HG03135 (cell line): ENCODE results near the gene TXNDC11.

ENCODE experiments used
- ATAC-seq: cut with Tn5 transposase; IDR thresholded peaks from one replicate; pipeline ENCODE4 v1.9.1; 2021; ENCODE audit warnings: mild to moderate bottlenecking, moderate library complexity; ENCODE audit not compliant: unreplicated experiment

The TXNDC11 gene

GRCh38 chr16:11632455-11632939, 110.2 kb downstream of the TXNDC11 start:
- ATAC-seq, result no peak

GRCh38 chr16:11631214-11631613, 111.4 kb downstream of the TXNDC11 start:
- no peak for ATAC-seq

- ATAC-seq, result no peak
Observed at GRCh38 chr16:11630768-11631056, 111.9 kb downstream of the TXNDC11 start.

- ATAC-seq, result no peak
Observed at GRCh38 chr16:11630046-11630767, 112.5 kb downstream of the TXNDC11 start.
